GM10248 (cell line): Measurements from ENCODE around the gene RNF212B.

Source experiments
- CTCF ChIA-PET: fragments of 300-600 bp; sonication (Branson Sonifier 250); formaldehyde crosslinking; extraction: SDS; loops from one replicate; lab custom pipeline; 2021; ENCODE audit warnings: antibody characterized with exemption; lab: Yijun Ruan, JAX
- POLR2A ChIA-PET: fragments of 350-650 bp; sonication (Branson Sonifier 250); formaldehyde crosslinking; extraction: SDS; loops from one replicate; lab custom pipeline; 2020; ENCODE audit warnings: antibody characterized with exemption; lab: Yijun Ruan, JAX
- DNase-seq: peaks from one replicate; pipeline ENCODE4 v3.0.0; 2012; ENCODE audit errors: extremely low spot score
- CTCF ChIP-seq: IDR thresholded peaks from 2 replicates; pipeline ENCODE4 v1.5.1; 2012; ENCODE audit warnings: mild to moderate bottlenecking, low read depth; ENCODE audit errors: extremely low read depth, missing control alignments, control extremely low read depth

RNF212B gene

GRCh38 chr14:23321572-23322547 lies 84.1 kb downstream of the RNF212B start:
- no peak for TF ChIP-seq CTCF
- CTCF ChIA-PET = interaction anchor here (0.9 to 8.0 kb wide), 17 partner anchors 7 to 264 kb away, joined by 3 to 136 read pairs (median 4); partner anchors contain the start of genes ACIN1, BCL2L2, C14orf119 and NGDN
- no peak for DNase-seq
- POLR2A ChIA-PET = interaction anchor here (0.9 to 2.5 kb wide), 5 partner anchors 15 to 227 kb away, joined by 3 to 26 read pairs (median 4); partner anchors contain the start of genes ACIN1, BCL2L2 and PPP1R3E
